Epithelial cell of proximal tubule (primary cell): ENCODE data around the gene LLGL2. TPM values are rescaled to one million over a fixed set of nuclear protein-coding genes. Genes with fewer than 3 reads are reported as not detected.

ENCODE experiments used
- DNase-seq: peaks from one replicate; pipeline ENCODE4 v3.0.0-alpha.2; 2011; ENCODE audit warnings: low read depth
- H3K4me3 ChIP-seq: 2 replicates; pipeline ENCODE4 v1.5.1; 2011; ENCODE audit warnings: low read depth, mild to moderate bottlenecking, low read length
- total RNA-seq: library from RNA; depleted of rRNA; stranded (reverse); fragments of >200 nt; gene quantifications from 2 replicates; pipeline ENCODE4 v1.2.3, GENCODE V29; 2015
- TF ChIP-seq, protein P1 (sequence below): conservative IDR thresholded peaks from 2 replicates; pipeline ENCODE4 v1.5.1; 2012; ENCODE audit warnings: low read depth, mild to moderate bottlenecking, low read length

Gene LLGL2
- total RNA-seq, 1 donor from 2014 or later, result 64.7 TPM

DNA sequence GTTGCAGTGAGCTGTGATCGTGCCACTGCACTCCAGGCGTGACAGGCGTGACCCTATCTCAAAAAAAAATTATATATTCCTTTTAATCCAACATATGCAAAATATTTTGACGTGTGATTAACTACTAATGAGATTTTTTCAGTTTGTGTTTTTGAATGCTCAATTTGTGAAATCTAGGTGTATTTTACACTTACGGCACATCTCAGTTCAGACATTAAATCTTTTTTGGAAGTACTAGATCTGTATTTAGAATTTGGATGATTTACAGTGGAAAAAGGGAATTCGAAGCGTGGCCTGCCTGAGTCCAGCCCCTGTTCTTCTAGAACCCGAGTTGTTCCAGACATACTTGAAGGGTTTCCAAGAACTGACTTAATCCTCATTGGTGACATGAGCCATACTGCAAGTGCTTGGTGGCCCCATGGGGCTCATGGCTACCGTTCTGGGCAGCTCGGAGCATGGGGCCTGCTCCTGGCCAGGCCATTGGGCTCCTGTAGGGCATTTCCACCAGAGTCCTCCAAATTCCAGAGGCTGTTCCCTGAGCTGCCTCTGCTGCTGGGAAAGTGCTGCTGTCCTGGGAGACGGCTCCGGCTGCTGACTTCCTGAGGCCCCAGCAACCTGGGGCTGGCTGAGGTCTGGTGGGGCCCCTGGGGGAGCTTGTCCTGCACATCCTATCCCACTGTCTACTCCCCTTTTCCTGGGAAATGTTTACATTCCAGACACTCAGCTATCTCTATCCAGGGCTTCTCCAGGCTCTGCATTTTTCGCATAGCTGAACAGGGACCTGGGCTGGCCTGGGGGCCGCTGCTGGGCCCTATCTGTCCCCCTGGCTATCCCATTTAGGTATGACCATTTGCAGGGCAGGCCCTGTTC is 27.2 kb downstream of the LLGL2 start:
- TF ChIP-seq, protein P1, sequence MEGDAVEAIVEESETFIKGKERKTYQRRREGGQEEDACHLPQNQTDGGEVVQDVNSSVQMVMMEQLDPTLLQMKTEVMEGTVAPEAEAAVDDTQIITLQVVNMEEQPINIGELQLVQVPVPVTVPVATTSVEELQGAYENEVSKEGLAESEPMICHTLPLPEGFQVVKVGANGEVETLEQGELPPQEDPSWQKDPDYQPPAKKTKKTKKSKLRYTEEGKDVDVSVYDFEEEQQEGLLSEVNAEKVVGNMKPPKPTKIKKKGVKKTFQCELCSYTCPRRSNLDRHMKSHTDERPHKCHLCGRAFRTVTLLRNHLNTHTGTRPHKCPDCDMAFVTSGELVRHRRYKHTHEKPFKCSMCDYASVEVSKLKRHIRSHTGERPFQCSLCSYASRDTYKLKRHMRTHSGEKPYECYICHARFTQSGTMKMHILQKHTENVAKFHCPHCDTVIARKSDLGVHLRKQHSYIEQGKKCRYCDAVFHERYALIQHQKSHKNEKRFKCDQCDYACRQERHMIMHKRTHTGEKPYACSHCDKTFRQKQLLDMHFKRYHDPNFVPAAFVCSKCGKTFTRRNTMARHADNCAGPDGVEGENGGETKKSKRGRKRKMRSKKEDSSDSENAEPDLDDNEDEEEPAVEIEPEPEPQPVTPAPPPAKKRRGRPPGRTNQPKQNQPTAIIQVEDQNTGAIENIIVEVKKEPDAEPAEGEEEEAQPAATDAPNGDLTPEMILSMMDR, result no peak
- no peak for DNase-seq
- no peak overlapping the region for H3K4me3 ChIP-seq

- TF ChIP-seq, protein P1, result no peak
- DNase-seq, result no peak
- no peak overlapping the region for H3K4me3 ChIP-seq
These were observed 28.0 kb downstream of the LLGL2 start for GRCh38 chr17:75553295-75554110.

DNA sequence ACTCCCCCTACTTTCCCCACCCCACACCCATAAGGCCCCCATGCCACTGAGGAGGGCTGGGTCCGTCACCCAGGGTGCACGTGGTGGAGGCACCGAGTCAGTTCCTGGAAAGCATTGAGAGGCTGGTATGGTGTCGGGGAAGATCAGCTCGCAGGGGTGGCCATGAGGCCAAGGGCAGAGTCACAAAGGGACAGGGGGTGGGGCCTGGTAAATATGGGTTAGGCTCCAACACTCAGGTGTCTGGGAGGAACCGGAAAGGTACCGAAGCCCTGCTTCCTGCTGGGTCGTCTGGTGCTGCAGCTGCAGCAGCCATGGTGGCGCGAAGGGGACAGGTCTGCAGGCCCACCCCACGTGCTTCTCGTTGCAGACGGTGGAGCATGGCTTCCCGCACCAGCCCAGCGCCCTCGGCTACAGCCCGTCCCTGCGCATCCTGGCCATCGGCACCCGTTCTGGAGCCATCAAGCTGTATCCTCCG is 30.2 kb downstream of the LLGL2 start:
- DNase-seq, result no peak
- H3K4me3 ChIP-seq, result no peak overlapping the region
- TF ChIP-seq, protein P1, result no peak

DNA sequence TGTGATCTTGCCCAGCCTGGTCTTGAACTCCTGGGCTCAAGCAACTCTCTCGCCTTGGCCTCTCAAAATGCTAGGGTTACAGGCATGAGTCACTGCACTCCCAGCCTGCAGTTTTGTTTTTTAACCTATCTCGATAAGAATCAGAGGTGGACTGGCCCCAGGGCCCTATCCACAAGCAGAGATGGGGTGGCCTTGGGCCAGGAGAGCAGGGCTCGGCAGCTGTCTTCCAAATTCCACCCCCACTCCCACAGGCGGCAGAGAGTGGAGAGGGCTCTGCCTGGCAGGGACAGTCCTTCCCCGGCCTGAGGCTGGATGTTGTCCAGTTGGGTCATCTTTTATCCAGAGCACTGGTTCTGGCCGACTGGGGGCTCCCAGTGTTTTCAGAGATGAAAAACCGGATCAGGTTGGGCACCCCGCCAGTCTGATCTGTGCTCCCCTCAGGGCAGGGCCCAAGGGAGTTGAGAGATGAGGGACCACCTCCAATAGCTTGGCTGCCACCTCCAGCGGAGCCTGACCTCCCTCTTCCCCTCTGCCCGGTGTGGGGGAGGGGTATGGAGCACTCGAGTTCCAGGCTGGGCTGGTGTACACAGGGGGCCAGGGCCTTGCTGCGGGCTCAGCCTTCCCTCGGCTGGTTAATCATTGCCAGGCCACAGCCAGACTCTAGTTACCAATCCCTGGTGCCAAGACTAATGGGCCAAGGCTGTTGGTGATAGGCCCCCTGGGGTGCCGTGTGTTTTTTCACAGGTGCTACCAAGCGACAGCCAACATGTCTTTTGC is 31.8 kb downstream of the LLGL2 start:
- no peak overlapping the region for H3K4me3 ChIP-seq
- DNase-seq, result peak; percentile 42
- TF ChIP-seq, protein P1, result no peak

GRCh38 chr17:75557852-75558665 is 32.6 kb downstream of the LLGL2 start:
- H3K4me3 ChIP-seq, result no peak overlapping the region
- TF ChIP-seq, protein P1, result no peak
- no peak for DNase-seq
